Right lobe of liver (tissue), 6 donors: ENCODE data around the gene DTHD1. TPM values are rescaled to one million over a fixed set of nuclear protein-coding genes. Genes with fewer than 3 reads are reported as not detected.

Source experiments
- ATAC-seq, 4 donors: fragments of 200-7000 bp; cut with Tn5 transposase; one replicate each; pipeline ENCODE4 v1.9.1; 2020; ENCODE audit warnings: mild to moderate bottlenecking in 4 of 4, moderate library complexity in 4 of 4
- DNase-seq, 3 donors: peaks; one replicate each; pipeline ENCODE4 v3.0.0-alpha.2; 2020
- H3K27ac ChIP-seq, 3 donors: fragments of 200-600 bp; one replicate each; pipeline ENCODE4 v1.8.0; 2022
- H3K27me3 ChIP-seq, 2 donors: fragments of 200-600 bp; one replicate each; pipeline ENCODE4 v1.8.0; 2022
- H3K36me3 ChIP-seq, 4 donors: fragments of 200-600 bp; sonication (generic) in 1 of 4; one replicate each; pipeline versions ENCODE4 v1.5.1 to v1.8.0; 2017 to 2022; ENCODE audit warnings: control low read depth in 1 of 4
- H3K4me1 ChIP-seq, 4 donors: fragments of 200-600 bp; sonication (generic) in 1 of 4; one replicate each; pipeline versions ENCODE4 v1.5.1 to v1.8.0; 2017 to 2022; ENCODE audit warnings: control low read depth in 1 of 4
- H3K4me3 ChIP-seq, 3 donors: fragments of 200-600 bp; one replicate each; pipeline ENCODE4 v1.8.0; 2022
- H3K9me3 ChIP-seq, 4 donors: fragments of 200-600 bp; sonication (generic) in 1 of 4; one replicate each; pipeline versions ENCODE4 v1.5.1 to v1.8.0; 2017 to 2022; ENCODE audit warnings: control low read depth in 1 of 4
- POLR2A ChIP-seq: fragments of 450-650 bp; IDR thresholded peaks from one replicate; pipeline ENCODE4 v1.6.1; 2017; ENCODE audit warnings: antibody characterized with exemption, mild to moderate bottlenecking
- WGBS: methylation state at CpG from one replicate; pipeline ENCODE4 v1.1.6; 2018; ENCODE audit warnings: low coverage, low lambda C conversion rate; ENCODE audit not compliant: insufficient coverage; ENCODE audit errors: missing lambda C conversion rate; 5-methylcytosine and 5-hydroxymethylcytosine counted together
- intact Hi-C, 2 donors: fragments of 100-400 bp; cut with DNase I; formaldehyde crosslinking; loops; one replicate each; pipeline versions ENCODE4 v1.11.2 to v1.14.1; 2022
- total RNA-seq, 6 experiments: library from RNA; depleted of rRNA in 2 of 6; stranded (reverse); fragments of >200 nt in 2 of 6; fragmentation: NEBNext Ultra II Directional in 3 of 6; extraction: Animal tissue kit (Norgen Biotek cat#: 25700) in 3 of 6; gene quantifications; one replicate each; pipeline versions ENCODE4 v1.1.0 to v1.2.4, GENCODE V29; 2016 to 2023
- TF ChIP-seq, protein P1 (sequence below), 4 donors: fragments of 200-600 bp in 3 of 4; fragments of 450-650 bp in 1 of 4; IDR thresholded peaks; one replicate each; pipeline versions ENCODE4 v1.5.1 to v1.8.0; 2016 to 2022; ENCODE audit warnings: antibody characterized with exemption in 4 of 4, mild to moderate bottlenecking in 2 of 4
- donor health status: DM: no; HTN: yes; CAD: no.
- donor health status: DM: no; HTN: no; CAD: no.
- donor health status: DM: no; HTN: no; CAD: no.
- donor health status: DM: no; HTN: yes; CAD: no.
- donor health status: DM: no; HTN: yes; CAD: no.

DTHD1 gene
- total RNA-seq, 6 experiments from 2014 or later = 0.07 to 0.12 (median 0.12) TPM; not detected in 2

DNA sequence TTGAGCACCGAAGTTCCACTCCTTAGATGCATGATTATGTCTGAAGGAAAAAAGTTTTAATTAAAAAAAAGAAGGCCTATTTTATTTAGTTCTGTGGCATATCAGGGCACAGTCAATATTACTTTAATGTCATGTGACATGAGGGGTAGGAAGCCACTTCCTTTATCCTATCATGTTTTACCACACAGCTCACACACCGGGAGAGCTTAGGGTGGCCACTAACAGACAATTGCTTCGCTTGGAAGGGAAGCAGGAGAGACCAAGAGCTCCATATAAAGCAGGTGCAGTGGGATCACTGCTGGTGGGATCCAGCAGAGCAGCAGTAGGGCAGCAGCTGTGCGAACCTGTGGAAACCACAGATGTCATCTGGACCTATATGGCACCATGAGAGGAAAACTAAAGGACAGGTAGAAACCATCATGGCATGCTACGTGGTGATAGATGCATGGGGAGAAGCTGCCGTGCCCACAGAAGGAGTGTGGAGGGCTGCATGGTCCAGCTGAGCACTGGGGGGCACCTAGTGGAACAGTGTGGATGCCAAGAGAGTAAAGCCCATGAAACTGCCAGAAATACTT is 52.0 kb downstream of the DTHD1 start:
- TF ChIP-seq POLR2A = no peak
- TF ChIP-seq, protein P1, sequence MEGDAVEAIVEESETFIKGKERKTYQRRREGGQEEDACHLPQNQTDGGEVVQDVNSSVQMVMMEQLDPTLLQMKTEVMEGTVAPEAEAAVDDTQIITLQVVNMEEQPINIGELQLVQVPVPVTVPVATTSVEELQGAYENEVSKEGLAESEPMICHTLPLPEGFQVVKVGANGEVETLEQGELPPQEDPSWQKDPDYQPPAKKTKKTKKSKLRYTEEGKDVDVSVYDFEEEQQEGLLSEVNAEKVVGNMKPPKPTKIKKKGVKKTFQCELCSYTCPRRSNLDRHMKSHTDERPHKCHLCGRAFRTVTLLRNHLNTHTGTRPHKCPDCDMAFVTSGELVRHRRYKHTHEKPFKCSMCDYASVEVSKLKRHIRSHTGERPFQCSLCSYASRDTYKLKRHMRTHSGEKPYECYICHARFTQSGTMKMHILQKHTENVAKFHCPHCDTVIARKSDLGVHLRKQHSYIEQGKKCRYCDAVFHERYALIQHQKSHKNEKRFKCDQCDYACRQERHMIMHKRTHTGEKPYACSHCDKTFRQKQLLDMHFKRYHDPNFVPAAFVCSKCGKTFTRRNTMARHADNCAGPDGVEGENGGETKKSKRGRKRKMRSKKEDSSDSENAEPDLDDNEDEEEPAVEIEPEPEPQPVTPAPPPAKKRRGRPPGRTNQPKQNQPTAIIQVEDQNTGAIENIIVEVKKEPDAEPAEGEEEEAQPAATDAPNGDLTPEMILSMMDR (IDR thresholded peaks at IDR 0.05) = no peak
- ATAC-seq (no peak), DNase-seq (no peak)
- Histone ChIP-seq H3K27ac (no peak overlapping the region), H3K4me1 (no peaks in the 10 kb centered on the region), H3K27me3 (no peaks in the 10 kb centered on the region), H3K36me3 (no peaks in the 10 kb centered on the region), H3K4me3 (no peak overlapping the region), H3K9me3 (no peaks in the 10 kb centered on the region)
- intact Hi-C loops = no loop called here
- 67% methylated on average over 6 of the region's 6 CpGs for WGBS

DNA sequence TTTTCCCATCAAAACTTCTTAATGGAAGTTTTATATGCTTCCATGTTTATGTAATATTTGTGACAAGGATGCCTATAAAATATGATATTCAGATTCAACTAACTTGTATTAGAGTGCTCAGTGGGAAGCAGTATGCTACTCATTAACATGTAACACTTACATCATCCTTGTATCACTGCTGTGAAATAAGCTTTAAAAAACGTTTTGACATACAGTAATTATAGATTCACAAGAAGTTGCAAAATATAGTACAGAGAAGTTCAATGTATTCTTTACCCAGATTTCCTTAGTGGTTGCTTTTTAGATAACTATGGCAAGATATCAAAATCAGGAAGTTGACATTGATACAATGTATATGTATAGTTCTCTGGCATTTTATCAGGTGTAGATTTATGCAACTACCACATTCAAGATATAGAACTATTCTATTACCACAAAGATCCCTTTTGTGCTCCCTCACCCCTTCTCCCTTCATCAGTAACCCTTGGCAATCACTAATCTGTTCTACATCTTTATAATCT is 56.3 kb downstream of the DTHD1 start:
- ATAC-seq (no peak), DNase-seq (no peak)
- Histone ChIP-seq H3K36me3 (no peaks in the 10 kb centered on the region), H3K27ac (no peak overlapping the region), H3K4me1 (no peaks in the 10 kb centered on the region), H3K27me3 (no peaks in the 10 kb centered on the region), H3K4me3 (no peak overlapping the region), H3K9me3 (no peaks in the 10 kb centered on the region)
- intact Hi-C loops = no loop called here
- no peak for TF ChIP-seq POLR2A
- TF ChIP-seq, protein P1 (IDR thresholded peaks at IDR 0.05) = no peak
- WGBS = 10% methylated on average over 1 of the region's 1 CpG

DNA sequence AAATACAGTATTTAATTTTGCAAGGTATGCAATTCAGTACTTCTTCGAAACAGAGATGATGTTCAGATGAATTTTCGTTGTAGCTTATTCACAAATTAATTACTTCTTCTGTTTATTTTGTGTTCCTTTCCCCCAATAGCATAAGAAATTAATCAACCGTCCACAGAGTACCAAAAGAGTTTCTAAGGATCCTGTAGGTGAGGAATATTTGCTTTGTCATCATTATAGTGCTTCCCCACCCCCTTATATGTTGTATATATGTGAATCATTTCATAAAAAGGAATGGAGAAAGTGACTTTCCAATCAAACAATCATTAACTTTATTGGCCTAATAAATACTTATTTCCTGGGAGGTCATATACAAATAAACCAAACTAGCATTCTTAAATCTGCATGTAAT is 57.6 kb downstream of the DTHD1 start:
- no peaks in the 10 kb centered on the region for H3K9me3 ChIP-seq
- no peaks in the 10 kb centered on the region for H3K36me3 ChIP-seq
- intact Hi-C loops = no loop called here
- no peak overlapping the region for H3K4me3 ChIP-seq
- no peaks in the 10 kb centered on the region for H3K27me3 ChIP-seq
- H3K27ac ChIP-seq = no peak overlapping the region
- TF ChIP-seq, protein P1 (IDR thresholded peaks at IDR 0.05) = no peak
- TF ChIP-seq POLR2A = no peak
- DNase-seq = no peak
- no peak for ATAC-seq
- 59% methylated on average over 3 of the region's 3 CpGs for WGBS
- H3K4me1 ChIP-seq = no peaks in the 10 kb centered on the region

DNA sequence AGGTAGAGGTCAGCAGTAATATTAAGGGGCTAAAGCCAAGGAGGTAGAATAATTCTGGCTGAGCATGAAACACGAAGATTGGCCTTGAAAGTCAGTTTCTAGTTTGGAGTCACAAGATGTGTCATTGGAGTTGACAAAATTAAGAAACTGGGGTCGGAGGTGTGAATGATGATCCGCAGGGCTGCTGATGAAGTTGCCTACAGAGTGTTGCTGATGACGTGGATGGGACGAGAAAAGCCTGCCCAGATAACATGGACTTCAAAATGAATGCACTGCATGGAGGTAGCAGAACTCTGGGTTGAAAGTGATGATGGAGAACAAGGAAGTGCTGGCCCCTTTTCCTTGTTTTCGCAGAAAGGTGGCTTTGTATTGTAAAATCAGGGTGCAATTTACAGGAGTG is 60.5 kb downstream of the DTHD1 start:
- intact Hi-C loops = no loop called here
- 77% methylated on average over 6 of the region's 6 CpGs for WGBS
- Histone ChIP-seq H3K27me3 (no peaks in the 10 kb centered on the region), H3K4me3 (no peak overlapping the region), H3K27ac (no peak overlapping the region), H3K36me3 (no peaks in the 10 kb centered on the region), H3K9me3 (no peaks in the 10 kb centered on the region), H3K4me1 (no peaks in the 10 kb centered on the region)
- TF ChIP-seq POLR2A = no peak
- TF ChIP-seq, protein P1 (IDR thresholded peaks at IDR 0.05) = no peak
- DNase-seq = no peak
- no peak for ATAC-seq
